ENCODE measurements around the gene C1GALT1.
"Not testable (repeated sequence)": the region's sequence is repeated elsewhere in the genome, so short reads cannot be mapped to it uniquely, and the experiment has no call there.

C1GALT1 gene

GRCh38 chr7:7237978-7238267 lies 55.6 kb downstream of the C1GALT1 start:
- no peak overlapping the region for H3K27ac ChIP-seq

GRCh38 chr7:7239346-7239745 lies 57.0 kb downstream of the C1GALT1 start:
- Histone ChIP-seq H3K27ac (no peak overlapping the region), H3K4me3 (no peak overlapping the region)
- DNase-seq (ENCODE audit: low spot score) = no peak
- no peak for TF ChIP-seq CTCF (IDR thresholded peaks at IDR 0.05)

More at GRCh38 chr7:7237978-7238267, 55.6 kb downstream of the C1GALT1 start:
- no peak for DNase-seq (ENCODE audit: low spot score)
- TF ChIP-seq CTCF (IDR thresholded peaks at IDR 0.05) = no peak
- no peak overlapping the region for H3K4me3 ChIP-seq

- DNase-seq (ENCODE audit: low spot score) = no peak
- no peak overlapping the region for H3K27ac ChIP-seq
- TF ChIP-seq CTCF (IDR thresholded peaks at IDR 0.05) = no peak
- no peak overlapping the region for H3K4me3 ChIP-seq
Measured at GRCh38 chr7:7242899-7243298, 60.6 kb downstream of the C1GALT1 start.

GRCh38 chr7:7245233-7245632 lies 62.9 kb downstream of the C1GALT1 start:
- not testable (repeated sequence) for DNase-seq (ENCODE audit: low spot score); H3K27ac ChIP-seq; H3K4me3 ChIP-seq

- no peak overlapping the region for H3K4me3 ChIP-seq
- no peak overlapping the region for H3K27ac ChIP-seq
- no peak for TF ChIP-seq CTCF (IDR thresholded peaks at IDR 0.05)
- DNase-seq (ENCODE audit: low spot score) = no peak
Measured at GRCh38 chr7:7246223-7246622, 63.9 kb downstream of the C1GALT1 start.

- no peak overlapping the region for H3K27ac ChIP-seq
- H3K4me3 ChIP-seq = no peak overlapping the region
- no peak for DNase-seq (ENCODE audit: low spot score)
- no peak for TF ChIP-seq CTCF (IDR thresholded peaks at IDR 0.05)
Measured at GRCh38 chr7:7247658-7248057, 65.3 kb downstream of the C1GALT1 start.

- Histone ChIP-seq H3K27ac (no peak overlapping the region), H3K4me3 (no peak overlapping the region)
- no peak for TF ChIP-seq CTCF (IDR thresholded peaks at IDR 0.05)
- no peak for DNase-seq (ENCODE audit: low spot score)
Measured at GRCh38 chr7:7249814-7250213, 67.5 kb downstream of the C1GALT1 start.

- H3K27ac ChIP-seq = no peak overlapping the region
- no peak for DNase-seq (ENCODE audit: low spot score)
- H3K4me3 ChIP-seq = no peak overlapping the region
- TF ChIP-seq CTCF (IDR thresholded peaks at IDR 0.05) = no peak
Measured at GRCh38 chr7:7251742-7252141, 69.4 kb downstream of the C1GALT1 start.
